Sigmoid colon (tissue), 4 donors: ENCODE data around the gene KCNH1.

Experiments
- POLR2A ChIP-seq, 2 donors: fragments of 450-650 bp; IDR thresholded peaks; one replicate each; pipeline ENCODE4 v1.6.1; 2016; ENCODE audit warnings: antibody characterized with exemption in 2 of 2, mild to moderate bottlenecking in 2 of 2, moderate library complexity in 2 of 2
- POLR2AphosphoS5 ChIP-seq, 4 donors: sonication (generic); formaldehyde crosslinking; IDR thresholded peaks; one replicate each; pipeline ENCODE4 v1.6.1; 2017; ENCODE audit warnings: antibody characterized with exemption in 4 of 4
- TF ChIP-seq, protein P1 (sequence below), 4 experiments: fragments of 450-650 bp in 3 of 4; fragments of 200-600 bp in 1 of 4; IDR thresholded peaks; one replicate each; pipeline ENCODE4 v1.5.1; 2016 to 2019; ENCODE audit warnings: antibody characterized with exemption in 4 of 4, mild to moderate bottlenecking in 3 of 4, moderate library complexity in 2 of 4

DNA sequence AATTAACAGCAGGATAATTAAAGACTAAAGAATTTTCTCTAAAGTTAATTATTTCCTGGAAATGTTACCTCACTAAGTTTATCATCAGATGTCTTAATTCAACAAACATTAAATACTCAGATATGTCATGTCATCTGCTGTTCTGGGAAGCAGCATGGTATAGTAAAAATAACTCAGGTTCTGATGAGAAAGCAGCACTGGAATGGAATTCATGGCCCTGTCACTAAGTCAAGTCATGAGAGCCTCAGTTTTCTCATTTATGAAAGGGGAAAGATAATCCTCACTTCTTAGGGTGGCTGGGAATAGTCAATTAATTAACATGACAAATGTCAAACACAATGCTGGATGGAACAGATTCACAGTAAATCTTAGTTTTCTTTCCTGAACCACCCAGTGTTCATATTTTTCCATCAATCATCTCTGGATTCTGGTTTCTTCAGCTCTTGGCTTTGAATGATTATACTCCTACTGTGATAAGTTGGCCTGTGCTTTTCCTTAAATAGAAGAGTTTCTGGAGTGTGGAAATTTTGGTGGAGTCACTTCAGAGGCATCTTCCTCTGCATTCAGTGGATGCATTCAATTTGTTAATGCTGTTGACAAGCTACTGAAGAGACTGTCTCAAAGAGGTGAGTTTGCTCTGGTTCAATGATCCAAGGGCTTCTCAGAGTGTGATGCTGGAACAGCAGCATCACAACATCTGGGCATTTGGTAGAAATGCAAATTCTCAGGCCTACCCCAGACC, 319.4 kb downstream of the KCNH1 start:
- TF ChIP-seq, protein P1, sequence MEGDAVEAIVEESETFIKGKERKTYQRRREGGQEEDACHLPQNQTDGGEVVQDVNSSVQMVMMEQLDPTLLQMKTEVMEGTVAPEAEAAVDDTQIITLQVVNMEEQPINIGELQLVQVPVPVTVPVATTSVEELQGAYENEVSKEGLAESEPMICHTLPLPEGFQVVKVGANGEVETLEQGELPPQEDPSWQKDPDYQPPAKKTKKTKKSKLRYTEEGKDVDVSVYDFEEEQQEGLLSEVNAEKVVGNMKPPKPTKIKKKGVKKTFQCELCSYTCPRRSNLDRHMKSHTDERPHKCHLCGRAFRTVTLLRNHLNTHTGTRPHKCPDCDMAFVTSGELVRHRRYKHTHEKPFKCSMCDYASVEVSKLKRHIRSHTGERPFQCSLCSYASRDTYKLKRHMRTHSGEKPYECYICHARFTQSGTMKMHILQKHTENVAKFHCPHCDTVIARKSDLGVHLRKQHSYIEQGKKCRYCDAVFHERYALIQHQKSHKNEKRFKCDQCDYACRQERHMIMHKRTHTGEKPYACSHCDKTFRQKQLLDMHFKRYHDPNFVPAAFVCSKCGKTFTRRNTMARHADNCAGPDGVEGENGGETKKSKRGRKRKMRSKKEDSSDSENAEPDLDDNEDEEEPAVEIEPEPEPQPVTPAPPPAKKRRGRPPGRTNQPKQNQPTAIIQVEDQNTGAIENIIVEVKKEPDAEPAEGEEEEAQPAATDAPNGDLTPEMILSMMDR (IDR thresholded peaks at IDR 0.05), result no peak
- TF ChIP-seq POLR2A (IDR thresholded peaks at IDR 0.05), result no peak
- no peak for TF ChIP-seq POLR2AphosphoS5 (IDR thresholded peaks at IDR 0.05)
